HG03025 (cell line): ENCODE data around the gene NPAS2.

Experiments used
- ATAC-seq: cut with Tn5 transposase; IDR thresholded peaks from one replicate; pipeline ENCODE4 v1.9.1; 2021; ENCODE audit warnings: mild to moderate bottlenecking, moderate library complexity; ENCODE audit not compliant: unreplicated experiment, low FRiP score

The NPAS2 gene

DNA sequence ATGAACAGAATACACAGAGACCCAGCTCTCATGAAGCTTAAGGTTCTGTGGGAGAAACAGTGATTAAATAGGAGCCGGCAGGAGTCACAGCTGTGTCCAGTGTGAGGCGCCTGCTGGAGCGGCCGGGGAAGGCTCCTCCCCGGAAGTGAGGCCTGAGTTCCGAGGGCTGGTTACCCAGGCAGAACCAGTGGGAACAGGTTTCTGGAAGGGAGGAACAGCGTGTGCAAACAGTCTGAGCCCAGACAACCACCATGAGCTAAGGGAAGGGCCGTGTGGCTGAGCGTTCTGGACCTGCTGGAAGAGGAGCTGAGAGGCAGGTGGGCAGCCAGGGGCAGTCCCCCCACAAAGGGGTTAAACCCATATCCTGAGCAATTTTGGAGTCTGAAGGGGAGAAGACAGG lies 26.0 kb upstream of the NPAS2 start:
- ATAC-seq = no peak

DNA sequence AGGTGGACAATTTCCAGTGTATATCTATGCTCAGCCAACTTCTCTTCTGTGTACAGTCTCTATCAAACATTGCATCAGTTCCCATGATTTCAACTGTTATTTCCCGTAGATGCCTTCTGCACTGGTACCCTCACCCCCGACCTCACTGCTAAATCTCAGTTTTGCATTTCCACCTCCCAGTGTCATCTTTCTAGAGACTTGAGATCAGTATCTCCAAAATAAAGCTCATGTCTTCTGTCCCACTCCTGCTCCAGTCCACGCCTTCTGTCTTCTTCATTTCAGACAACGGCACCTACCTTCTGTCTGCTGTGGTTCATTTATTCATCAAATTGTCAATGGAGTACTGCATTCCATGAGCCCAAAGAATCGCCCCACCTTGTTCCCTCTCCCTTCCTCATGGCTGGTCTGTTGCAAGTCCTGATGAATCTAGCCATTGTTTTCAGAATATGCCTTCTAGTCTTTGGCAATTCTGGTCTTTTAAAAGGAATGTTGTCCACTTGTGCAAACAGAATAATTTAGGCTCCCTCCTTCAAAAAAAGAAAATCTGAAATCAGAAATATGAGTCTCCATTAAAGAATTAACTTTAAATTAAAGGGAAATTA lies 23.3 kb upstream of the NPAS2 start:
- ATAC-seq = no peak

DNA sequence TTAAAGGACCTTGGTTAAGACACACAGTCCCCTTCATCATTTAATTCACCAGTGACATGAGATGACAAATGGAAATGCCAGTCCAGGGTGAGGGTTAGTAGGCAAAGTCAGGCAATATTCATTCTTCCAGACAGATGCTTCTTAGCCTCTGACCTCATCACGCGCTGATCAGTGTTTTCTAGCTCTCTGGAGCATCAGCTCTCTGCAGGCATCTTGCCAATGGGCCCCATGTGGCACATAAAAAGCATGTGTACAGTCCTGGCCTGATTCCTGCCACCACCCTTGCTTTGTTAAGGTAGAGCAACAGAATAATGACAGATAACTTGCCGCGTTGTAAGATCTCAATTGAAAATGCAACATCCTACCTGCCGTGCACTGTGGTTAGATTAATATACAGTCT lies 20.3 kb upstream of the NPAS2 start:
- no peak for ATAC-seq

DNA sequence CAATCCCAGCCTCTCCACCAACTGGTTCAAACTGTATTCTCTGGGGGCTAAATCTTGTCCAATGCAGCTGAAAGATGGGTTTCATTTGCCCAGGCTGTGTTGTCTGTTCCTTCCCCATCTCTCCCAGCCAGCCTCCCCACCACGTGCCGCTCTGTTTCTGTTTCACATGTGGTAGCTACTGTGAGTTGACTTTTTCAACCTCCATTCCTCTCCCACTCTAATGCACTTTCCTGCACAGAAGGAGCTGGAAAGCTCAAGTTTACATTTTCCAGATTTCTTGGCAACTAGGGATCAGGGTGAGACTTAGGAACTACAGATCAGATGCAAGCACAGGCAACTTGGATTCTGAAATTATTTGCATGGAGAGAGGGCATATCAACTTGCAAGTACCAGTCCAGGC lies 19.0 kb upstream of the NPAS2 start:
- no peak for ATAC-seq

DNA sequence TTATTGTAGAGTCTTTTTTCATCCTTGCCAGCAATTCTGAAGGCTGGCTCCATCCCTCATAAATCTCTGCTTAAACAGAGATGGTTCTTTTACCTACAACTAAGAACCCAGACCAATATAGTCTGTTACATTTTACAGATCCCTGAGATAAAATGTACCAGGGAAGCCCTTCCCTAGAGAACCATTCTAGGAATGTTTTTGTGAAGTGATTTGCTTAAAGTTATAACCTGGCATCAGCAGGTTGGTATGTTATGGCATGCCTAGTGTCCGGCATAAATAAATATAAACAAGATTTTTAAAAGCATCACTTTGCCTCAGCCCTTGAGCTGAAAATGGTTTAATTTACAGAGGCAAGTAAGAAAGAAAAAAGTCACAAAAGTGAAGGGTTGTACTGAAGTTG lies 18.5 kb upstream of the NPAS2 start:
- no peak for ATAC-seq

DNA sequence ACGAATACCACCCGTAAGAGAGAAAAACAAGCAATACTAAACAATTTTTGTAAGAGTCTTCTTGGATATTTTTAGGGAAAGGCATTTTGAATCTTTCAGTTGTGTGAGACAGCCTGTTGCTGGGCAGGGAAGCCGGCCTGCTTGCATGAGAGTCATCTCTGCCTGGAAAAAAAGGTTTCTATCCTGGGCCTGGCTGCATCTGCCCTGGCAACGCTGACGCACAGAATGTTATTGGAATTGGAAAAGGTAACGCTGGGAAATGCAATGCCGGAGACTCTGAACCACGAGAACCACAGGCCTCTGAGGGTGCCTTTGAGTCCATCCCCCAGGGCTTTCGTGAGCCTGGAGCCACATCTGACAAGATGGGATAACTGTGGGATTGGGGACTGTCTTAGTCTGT lies 17.9 kb upstream of the NPAS2 start:
- ATAC-seq = no peak

DNA sequence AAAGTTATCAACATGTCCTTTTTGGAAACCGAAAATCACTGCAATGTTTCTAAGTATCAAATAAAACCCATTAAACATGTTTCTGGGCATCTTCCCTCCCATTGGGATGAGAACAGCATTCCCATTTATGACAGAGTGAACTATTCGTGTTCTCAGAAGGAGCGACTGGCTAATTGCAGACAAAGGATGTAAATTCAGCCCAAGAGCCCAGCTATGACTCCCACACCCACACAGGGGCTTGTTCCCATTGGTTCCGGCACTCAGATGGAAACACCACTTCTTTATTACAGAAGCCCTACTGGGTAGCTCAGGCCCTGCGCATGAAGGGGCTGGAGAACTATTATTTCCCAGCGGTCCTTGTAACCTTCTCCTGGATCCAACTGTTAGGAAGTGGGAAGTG lies 16.6 kb upstream of the NPAS2 start:
- no peak for ATAC-seq

DNA sequence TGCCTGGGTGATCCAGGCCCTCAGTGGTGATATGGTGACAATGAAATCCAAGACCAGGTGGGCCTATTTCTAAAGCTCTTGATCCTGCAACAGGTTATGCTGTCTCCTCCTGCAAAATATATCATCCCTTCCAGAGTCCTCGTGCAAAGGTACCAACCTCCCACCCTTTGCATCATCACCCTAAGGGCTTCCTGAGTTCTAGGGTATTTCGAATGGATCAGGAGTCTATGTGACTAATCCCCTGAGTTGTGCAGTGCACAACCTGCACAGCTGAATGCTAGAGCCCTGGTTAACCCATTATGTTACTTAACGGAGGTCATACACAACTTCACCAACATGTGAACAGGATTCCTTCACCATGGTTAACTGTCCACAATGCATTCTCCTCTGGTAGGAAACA lies 13.4 kb upstream of the NPAS2 start:
- ATAC-seq = no peak

DNA sequence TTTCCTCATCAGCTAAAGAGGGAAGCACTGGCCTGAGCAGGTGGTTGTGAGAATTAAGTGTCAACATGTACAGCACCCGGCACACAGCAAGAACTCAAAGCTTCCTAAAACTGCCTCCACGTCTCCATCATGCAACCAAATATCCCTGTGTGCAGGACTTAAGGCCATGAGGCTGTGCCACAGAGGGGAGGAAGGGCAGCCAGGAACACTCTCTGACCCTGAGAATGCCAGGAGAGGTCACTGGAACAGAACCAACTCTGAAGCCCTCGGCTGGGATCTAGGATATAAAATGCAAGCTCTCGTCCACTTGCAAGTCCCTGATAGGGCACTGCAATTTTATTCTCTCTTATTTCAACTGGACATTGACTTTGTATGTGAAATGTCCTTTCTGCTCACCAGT lies 12.2 kb upstream of the NPAS2 start:
- ATAC-seq = no peak

DNA sequence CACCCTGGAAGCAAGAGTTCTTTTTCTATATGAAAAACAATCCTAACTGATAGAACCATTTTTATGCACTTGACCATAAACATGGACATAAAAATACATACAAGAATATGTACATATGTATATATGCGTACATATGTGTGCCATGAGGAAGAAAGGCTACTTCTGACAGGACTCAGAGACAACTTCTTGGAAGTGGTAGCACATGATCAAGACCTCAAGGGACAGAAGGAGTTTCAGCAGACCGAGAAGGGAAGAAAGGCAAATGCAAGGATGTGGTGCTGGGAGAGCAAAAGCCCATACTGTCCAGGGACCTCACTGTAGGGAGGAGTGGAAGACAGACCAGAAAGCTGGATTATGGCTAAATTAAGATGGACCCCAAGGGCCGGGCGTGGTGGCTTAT lies 11.4 kb upstream of the NPAS2 start:
- ATAC-seq = no peak

DNA sequence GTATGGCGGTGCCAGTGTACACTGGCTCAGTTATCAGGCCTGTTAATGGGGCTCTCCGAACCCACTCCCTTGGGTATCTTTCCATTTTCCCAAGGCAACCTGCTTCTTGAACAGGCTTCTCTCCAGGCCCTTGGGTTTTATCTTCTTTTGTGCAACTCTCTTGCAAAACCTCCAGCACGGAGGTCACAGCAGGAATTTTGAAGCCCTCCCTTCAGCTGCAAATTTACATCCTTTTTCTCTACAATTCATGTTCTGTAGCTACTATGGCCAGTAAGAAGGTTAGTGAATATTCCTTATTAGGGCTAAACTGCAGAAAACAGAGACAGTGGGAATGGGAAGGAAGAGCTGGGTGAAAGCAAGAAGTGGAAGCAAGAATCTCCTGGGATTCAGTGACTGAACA lies 10.4 kb upstream of the NPAS2 start:
- ATAC-seq = no peak

DNA sequence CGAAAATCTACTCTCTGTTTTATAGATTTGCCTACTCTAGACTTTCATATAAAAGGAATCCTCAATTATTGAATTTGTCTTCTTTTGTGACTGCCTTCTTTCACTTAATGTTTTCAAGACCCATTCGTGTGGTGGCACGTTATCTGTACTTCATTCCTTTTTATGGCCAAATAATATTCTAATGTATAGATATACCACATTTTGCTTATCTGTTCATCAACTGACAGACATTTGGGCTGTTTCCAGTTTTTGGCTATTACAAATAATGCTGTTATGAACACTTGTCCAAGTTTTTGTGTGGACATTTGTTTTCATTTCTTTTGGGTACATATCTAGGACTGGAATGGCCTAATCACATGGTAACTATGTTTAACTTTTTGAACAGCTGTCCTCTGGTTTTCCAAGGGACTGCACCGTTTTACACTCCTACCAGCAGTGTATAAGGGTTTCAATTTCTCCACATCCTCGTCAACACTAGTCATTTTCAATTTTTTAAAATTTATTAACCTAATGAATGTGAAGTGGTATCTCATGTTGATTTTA lies 9.3 kb upstream of the NPAS2 start:
- ATAC-seq = no peak

DNA sequence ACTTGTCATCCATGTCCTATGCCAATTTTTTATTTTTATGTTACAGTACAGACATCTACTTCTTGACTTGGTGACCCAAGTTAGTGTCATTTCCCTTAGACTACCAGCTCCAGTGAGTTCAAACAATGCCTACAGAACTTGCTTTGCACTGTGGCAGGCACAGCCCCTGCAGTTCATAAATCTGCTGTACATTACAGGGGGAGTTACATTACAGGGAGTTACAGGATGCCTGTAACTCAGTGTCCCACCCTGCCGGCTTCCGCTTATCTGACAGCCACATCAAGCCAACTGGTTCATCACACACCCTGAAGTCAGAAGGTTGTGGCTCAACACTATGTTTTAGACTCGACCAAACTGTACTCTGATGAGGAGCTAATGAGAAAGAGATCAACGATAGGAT lies 7.8 kb upstream of the NPAS2 start:
- ATAC-seq = no peak

DNA sequence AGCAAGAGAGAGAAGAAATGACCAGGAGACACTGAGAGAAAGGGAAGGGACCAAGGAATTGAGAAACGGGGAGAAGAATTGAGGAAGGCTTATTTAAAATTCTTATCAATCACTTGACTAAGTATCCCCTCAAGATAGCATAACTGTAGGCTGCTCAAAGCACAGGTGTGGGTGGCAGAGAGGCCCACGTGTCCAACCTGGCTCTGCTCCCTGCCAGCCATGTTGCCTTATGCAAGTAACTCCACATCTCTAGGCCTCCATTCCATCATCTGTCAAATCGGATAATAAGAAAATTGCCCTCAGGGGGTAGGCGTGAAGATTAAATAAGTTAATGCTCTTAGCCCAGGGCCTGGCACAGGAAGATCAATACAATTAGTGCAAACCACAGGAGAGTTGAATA lies 7.4 kb upstream of the NPAS2 start:
- no peak for ATAC-seq

DNA sequence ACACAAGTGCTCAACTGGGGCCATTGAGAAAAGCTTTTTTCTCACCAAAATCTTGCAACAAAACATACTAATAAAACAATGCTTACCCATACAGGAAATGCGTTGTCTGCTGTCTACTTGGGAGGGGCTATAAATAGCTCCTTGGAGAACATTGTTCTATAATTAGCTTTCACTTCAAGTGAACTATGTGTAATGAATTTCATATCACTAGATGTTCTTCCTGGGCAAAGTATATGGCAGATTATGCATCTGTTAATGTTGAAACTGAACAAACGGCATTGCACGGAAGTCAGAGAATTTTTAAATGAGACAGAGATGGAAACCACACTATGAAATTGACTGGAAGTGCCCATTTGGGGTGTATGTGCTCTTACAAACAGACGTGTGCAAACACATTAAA lies 6.4 kb upstream of the NPAS2 start:
- no peak for ATAC-seq

DNA sequence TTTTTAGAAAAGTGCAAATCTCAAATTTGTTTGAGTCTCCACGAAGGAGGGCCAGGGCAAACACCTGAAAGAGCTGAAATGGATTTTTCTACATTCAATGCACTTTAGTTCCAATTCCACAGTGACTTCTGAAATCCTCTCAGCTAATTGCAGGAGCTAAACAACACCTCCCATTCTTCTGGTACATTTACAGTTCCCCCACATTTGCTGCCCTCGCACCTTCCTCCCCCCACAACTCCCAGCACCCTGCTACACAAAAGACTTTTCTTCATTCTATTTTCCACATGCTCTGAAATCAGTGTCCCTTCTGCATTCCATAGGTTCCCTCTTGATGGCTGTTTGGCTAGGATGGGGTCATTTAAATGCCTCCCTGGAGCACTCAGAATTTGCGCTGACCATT lies 5.9 kb upstream of the NPAS2 start:
- ATAC-seq = no peak

DNA sequence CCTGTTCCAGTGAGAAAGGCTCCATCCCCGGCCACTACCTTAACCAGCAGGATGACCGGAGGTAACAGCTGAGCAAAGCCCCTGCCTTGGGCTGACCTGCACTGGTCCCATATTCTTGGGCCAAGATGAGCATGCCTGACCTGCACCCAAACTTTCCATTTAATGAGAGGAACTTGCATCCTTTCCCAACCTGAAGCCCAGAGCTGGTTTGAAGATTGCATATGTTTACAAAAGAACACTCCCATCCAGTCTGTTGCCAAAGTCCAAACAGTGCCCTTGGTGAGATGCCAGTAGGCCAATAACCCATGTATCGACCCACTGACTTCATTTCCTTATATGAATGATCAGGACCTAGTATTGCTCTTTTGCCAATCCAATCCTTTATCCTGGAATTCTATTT lies 5.5 kb upstream of the NPAS2 start:
- ATAC-seq = no peak

DNA sequence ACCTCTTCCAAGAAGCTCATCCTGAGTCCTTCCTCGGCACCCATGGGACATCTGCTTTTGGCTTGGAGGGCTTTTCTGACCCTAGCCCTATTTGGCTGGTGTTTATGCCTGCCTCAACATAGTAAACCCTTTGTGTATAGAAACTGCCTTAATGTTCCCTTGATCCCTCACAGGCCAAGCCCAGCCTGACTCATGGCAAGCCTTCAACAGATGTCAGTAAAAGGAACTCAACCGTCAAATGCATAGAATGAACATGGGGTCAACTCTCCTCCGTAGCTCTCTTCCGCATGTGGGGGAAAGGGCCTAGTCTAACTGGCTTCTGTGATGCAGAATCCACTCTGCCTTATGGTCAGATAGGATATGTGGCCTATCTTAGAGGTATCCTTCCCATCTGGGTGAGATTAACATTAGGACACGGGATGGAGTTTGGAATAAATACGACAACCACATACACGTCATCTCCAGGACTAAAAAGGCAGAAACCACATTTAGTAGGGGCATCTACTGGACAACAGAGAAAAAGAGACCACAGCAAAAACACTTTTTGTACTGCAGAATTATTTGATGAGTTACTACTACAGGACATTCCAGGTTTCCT lies 2.5 kb upstream of the NPAS2 start:
- no peak for ATAC-seq

DNA sequence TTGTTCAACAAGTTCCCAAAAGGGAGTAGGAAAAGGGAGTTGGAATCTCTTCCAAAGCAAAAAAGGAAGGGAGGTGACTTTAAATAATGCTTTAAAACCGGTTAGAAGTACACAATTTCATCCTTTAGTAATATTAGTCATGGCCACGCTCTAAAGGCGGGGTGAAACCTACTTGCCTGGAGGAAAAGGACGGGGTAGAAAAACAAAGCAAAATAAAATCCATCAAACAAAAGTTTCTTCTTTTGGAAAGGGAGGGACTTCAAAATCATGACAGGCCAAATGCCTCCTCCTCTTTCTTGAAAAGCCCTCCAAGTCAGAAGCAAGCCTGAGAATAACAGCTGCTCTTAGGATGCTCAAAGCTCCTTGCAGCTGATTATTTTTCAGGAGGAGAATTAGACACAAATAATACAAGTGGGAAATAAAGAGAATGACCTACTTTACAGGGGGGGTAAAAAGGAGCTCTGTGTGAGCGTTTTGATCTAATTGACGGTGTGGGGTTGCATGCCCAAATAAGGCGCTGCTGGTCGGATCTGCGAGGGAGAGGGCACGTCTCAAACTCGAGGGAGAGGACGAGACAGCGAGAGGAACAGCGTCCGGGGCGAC lies 1.8 kb upstream of the NPAS2 start:
- ATAC-seq = no peak

DNA sequence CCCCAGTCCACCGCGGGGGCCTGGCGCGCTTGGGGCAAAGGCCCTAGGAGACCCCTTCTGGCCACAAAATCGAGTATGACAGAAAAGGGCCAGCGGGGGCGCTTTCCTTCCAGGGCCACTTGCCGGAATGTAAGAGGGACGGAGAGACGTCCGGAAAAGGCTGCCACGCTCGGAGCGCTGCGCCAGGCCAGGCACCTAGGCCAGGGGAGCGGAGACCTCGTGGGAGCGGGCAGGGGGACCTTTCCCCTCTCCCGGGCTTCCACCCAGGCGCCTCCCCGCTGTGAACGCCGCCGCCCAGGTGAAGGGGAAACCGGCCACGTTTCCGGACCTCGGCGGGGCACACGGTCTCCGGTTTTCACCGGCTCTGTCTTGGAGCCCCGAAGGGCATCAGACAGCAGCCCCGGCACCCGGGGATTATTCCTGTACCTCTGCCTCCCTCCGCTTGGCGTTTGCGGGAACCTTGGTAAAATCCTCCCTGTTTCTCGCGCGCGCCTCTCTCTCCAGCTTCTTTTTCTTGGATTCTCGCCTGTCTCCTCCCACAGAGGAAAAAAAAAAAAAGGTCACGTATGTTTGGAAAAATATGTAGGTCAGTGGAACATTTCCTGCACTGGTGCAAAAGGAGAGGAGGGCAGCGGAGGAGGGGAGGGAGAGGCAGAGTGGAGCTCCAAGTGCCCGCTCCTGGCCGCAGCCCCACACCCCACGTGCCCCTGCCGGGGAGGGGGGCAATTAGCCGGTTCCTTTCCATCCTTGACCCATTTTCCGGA lies 1.2 kb upstream of the NPAS2 start:
- no peak for ATAC-seq

DNA sequence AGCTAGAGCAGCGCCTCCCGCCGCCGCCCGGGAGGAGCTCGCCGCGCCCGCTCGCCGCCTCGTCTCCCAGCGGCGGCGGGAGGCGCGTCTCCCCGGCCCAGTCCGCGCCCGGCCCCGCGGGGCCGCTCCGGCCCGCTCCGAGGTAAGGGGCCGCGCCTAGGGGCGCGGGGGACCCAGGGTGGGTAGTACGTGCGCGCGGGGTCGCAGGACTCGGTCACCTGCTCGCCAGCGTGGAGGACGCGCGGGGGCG lies 259 bp downstream of the NPAS2 start:
- no peak for ATAC-seq
